OCI-LY3 (cell line): ENCODE data around the gene ADPGK.

Experiments
- EZH2phosphoT487 ChIP-seq: fragments of 200-600 bp; shearing (Covaris generic); IDR thresholded peaks from 2 replicates; pipeline ENCODE4 v1.6.1; 2018; ENCODE audit warnings: antibody characterized with exemption, mixed run types, low read depth
- TF ChIP-seq, protein P1 (sequence below): fragments of 200-600, 300-600 bp; sonication (generic); IDR thresholded peaks from 2 replicates; pipeline ENCODE4 v1.5.1; 2014; ENCODE audit warnings: antibody characterized with exemption, low read length, low read depth

DNA sequence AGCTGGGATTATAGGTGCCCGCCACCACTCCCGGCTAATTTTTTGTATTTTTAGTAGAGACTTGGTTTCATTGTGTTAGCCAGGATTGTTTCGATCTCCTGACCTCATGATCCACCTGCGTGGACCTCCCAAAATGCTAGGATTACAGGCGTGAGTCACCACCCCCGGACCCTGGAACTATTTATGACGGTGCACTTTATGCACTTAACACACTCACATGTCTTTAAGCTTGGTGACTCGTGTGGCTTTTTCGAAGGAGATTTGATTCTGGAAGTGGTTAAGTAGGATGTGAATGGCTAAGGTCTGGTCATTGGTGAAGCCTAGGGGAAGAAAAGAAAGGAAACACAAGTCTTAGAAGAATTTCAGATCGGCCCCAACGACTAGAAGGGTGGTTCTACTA lies 77.3 kb downstream of the ADPGK start:
- TF ChIP-seq, protein P1, sequence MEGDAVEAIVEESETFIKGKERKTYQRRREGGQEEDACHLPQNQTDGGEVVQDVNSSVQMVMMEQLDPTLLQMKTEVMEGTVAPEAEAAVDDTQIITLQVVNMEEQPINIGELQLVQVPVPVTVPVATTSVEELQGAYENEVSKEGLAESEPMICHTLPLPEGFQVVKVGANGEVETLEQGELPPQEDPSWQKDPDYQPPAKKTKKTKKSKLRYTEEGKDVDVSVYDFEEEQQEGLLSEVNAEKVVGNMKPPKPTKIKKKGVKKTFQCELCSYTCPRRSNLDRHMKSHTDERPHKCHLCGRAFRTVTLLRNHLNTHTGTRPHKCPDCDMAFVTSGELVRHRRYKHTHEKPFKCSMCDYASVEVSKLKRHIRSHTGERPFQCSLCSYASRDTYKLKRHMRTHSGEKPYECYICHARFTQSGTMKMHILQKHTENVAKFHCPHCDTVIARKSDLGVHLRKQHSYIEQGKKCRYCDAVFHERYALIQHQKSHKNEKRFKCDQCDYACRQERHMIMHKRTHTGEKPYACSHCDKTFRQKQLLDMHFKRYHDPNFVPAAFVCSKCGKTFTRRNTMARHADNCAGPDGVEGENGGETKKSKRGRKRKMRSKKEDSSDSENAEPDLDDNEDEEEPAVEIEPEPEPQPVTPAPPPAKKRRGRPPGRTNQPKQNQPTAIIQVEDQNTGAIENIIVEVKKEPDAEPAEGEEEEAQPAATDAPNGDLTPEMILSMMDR = no peak
- TF ChIP-seq EZH2phosphoT487 = no peak
